Activated naive CD8-positive, alpha-beta T cell treated with anti-CD3 and anti-CD28 coated beads, Interleukin-2, amount 50 U/mL, for 24 hours (primary cell): Measurements from ENCODE around the gene SLC26A6.

Experiments
- ATAC-seq: fragments of 150-1000 bp; cut with Tn5 transposase; one replicate; pipeline ENCODE4 v1.10.0; 2021
- DNase-seq: peaks from one replicate; pipeline ENCODE4 v3.0.0; 2021
- H3K27ac Mint-ChIP-seq: one replicate; pipeline ENCODE4 v1.8.0; 2021; ENCODE audit warnings: mild to moderate bottlenecking, mixed read lengths
- H3K27me3 Mint-ChIP-seq: one replicate; pipeline ENCODE4 v1.8.0; 2021; ENCODE audit warnings: mixed read lengths
- H3K36me3 Mint-ChIP-seq: one replicate; pipeline ENCODE4 v1.8.0; 2021; ENCODE audit warnings: low read depth, mixed read lengths
- H3K4me1 Mint-ChIP-seq: one replicate; pipeline ENCODE4 v1.8.0; 2021; ENCODE audit warnings: mixed read lengths
- H3K4me3 Mint-ChIP-seq: one replicate; pipeline ENCODE4 v1.8.0; 2021; ENCODE audit warnings: mild to moderate bottlenecking, moderate library complexity, mixed read lengths
- H3K9me3 Mint-ChIP-seq: one replicate; pipeline ENCODE4 v1.8.0; 2021; ENCODE audit warnings: mixed read lengths

Gene SLC26A6

DNA sequence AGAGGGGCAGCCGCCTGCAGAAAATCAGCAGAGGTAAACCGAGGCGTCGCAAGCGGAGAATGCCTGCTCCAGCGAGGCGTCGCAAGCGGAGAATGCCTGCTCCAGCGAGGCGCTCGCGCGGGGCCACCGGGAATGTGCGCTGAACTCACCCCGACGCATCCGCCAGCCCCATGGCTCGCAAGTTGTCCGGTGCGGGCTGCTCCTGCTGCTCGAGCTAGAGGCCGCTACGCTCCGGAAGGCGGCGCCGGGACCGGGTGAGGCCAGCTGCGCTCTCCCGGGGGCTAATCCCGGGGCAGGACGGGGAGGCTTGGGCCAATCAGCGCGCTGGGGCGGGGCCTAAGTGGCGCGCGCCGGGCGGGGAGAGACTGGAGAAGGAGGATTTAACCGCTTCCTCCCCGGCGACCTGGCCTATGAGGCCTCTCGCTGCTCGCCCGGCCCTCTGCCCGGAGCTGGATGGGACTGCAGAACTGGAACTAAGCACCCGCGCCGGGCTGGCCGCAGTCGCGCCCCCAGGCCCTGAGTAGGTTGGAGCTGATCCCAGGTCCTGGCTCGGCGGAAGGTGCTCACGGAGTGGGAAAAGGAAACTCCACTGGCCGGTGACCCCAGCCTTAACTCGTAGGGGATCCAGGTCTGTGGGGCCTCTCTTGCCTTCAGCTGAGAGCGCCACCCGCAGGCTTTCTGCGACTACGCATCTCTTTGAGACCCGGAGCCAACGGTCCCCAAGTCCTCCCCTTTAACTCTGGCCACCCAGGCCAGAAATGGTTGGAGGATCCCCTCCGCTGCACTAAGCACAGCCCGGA, at the start of gene SLC26A6:
SLC26A6 (minus strand) TSS at position 240 of the 800 bp plus-strand sequence; CDS start at position 172, 68 bp downstream.
- Mint-ChIP-seq H3K36me3 (peaks cover 3% of the 10 kb centered on the region), H3K27me3 (no peaks in the 10 kb centered on the region), H3K9me3 (no peaks in the 10 kb centered on the region), H3K27ac (peak within 1 kb of the TSS; percentile 69), H3K4me1 (peaks cover 21% of the 10 kb centered on the region), H3K4me3 (peak within 1 kb of the TSS; percentile 84)
- peak; percentile 96 for DNase-seq
- peak; percentile 95 for ATAC-seq

DNA sequence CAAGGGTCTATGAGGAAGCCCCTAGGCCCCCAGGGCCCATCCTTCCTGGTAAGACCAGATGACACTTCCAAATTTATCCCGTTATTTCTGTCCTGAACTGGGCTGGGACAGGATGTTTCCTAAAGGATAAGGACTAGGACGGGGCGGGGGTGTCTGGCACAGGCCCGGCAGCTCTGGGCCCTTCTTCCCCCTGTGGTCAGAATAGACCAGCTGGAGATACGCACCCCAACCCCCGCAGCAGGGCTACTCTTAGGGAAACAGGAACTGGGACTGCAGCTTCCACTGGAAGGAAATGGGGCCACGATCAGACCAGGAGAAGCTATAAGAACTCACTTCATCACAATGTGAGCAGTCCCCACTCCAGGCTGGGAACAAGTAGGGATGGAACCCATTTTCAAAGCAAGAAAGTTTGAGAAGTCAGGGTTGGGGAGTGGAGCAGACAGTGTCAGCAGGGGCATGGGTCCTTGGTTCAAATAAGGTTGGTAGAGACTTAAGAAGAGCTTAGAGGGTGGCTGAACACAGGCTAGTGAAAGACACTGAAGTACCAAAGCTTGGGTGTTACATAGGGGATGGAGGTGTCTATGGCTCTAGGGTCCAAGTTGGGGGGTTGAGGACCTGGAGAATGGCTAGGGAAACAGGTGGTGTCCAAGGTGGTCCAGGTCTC, 49.4 kb upstream of the SLC26A6 start:
- no peak for DNase-seq
- H3K36me3 Mint-ChIP-seq = peaks cover 17% of the 10 kb centered on the region
- peak overlapping the region; percentile 78 for H3K27ac Mint-ChIP-seq
- no peaks in the 10 kb centered on the region for H3K9me3 Mint-ChIP-seq
- H3K4me3 Mint-ChIP-seq = peak overlapping the region; percentile 85
- peaks cover 19% of the 10 kb centered on the region for H3K4me1 Mint-ChIP-seq
- no peaks in the 10 kb centered on the region for H3K27me3 Mint-ChIP-seq
- ATAC-seq = no peak

DNA sequence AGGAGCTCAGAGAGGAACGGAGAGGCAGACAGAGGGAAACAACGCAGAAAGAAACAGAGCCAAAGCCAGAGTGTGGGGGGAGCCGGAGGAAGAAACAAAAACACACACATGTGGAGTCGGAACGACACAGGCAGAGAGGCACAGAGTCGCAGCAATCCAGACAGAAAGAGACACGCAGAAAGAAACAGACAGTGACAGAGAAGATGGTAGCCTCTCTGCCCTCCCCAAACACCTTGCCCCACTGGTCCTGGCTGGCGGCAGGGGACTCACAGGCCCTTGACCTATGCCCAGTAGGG, 48.7 kb upstream of the SLC26A6 start:
- Mint-ChIP-seq H3K4me1 (peaks cover 19% of the 10 kb centered on the region), H3K36me3 (peaks cover 17% of the 10 kb centered on the region), H3K27ac (no peak overlapping the region), H3K9me3 (no peaks in the 10 kb centered on the region), H3K27me3 (no peaks in the 10 kb centered on the region), H3K4me3 (peak overlapping the region; percentile 85)
- ATAC-seq = no peak
- DNase-seq = no peak

GRCh38 chr3:48682786-48683185, 47.5 kb upstream of the SLC26A6 start:
- Mint-ChIP-seq H3K27ac (no peak overlapping the region), H3K4me1 (peaks cover 19% of the 10 kb centered on the region), H3K9me3 (no peaks in the 10 kb centered on the region), H3K4me3 (no peak overlapping the region), H3K27me3 (no peaks in the 10 kb centered on the region), H3K36me3 (peaks cover 21% of the 10 kb centered on the region)
- DNase-seq = no peak
- no peak for ATAC-seq

- Mint-ChIP-seq H3K27me3 (no peaks in the 10 kb centered on the region), H3K9me3 (no peaks in the 10 kb centered on the region), H3K4me3 (no peak overlapping the region), H3K4me1 (peaks cover 19% of the 10 kb centered on the region), H3K27ac (no peak overlapping the region), H3K36me3 (peaks cover 23% of the 10 kb centered on the region)
- no peak for ATAC-seq
- DNase-seq = no peak
Measured at GRCh38 chr3:48681974-48682610, 46.8 kb upstream of the SLC26A6 start.

- no peaks in the 10 kb centered on the region for H3K9me3 Mint-ChIP-seq
- no peak overlapping the region for H3K4me3 Mint-ChIP-seq
- H3K27ac Mint-ChIP-seq = no peak overlapping the region
- H3K36me3 Mint-ChIP-seq = peaks cover 23% of the 10 kb centered on the region
- H3K27me3 Mint-ChIP-seq = no peaks in the 10 kb centered on the region
- H3K4me1 Mint-ChIP-seq = peaks cover 18% of the 10 kb centered on the region
- ATAC-seq = no peak
- no peak for DNase-seq
Measured at GRCh38 chr3:48681541-48681880, 46.2 kb upstream of the SLC26A6 start.

- H3K27me3 Mint-ChIP-seq = no peaks in the 10 kb centered on the region
- DNase-seq (no peak), ATAC-seq (no peak)
- H3K4me1 Mint-ChIP-seq = peaks cover 15% of the 10 kb centered on the region
- H3K27ac Mint-ChIP-seq = no peak overlapping the region
- H3K9me3 Mint-ChIP-seq = no peaks in the 10 kb centered on the region
- no peak overlapping the region for H3K4me3 Mint-ChIP-seq
- peaks cover 28% of the 10 kb centered on the region for H3K36me3 Mint-ChIP-seq
Measured at GRCh38 chr3:48680811-48681540, 45.7 kb upstream of the SLC26A6 start.

GRCh38 chr3:48679411-48680391, 44.4 kb upstream of the SLC26A6 start:
- Mint-ChIP-seq H3K36me3 (peaks cover 32% of the 10 kb centered on the region), H3K27me3 (no peaks in the 10 kb centered on the region), H3K4me3 (no peak overlapping the region), H3K9me3 (no peaks in the 10 kb centered on the region), H3K27ac (no peak overlapping the region), H3K4me1 (peaks cover 13% of the 10 kb centered on the region)
- no peak for DNase-seq
- no peak for ATAC-seq

GRCh38 chr3:48678566-48679380, 43.5 kb upstream of the SLC26A6 start:
- H3K4me3 Mint-ChIP-seq = no peak overlapping the region
- H3K9me3 Mint-ChIP-seq = no peaks in the 10 kb centered on the region
- H3K4me1 Mint-ChIP-seq = peaks cover 5% of the 10 kb centered on the region
- peaks cover 33% of the 10 kb centered on the region for H3K36me3 Mint-ChIP-seq
- no peaks in the 10 kb centered on the region for H3K27me3 Mint-ChIP-seq
- ATAC-seq (no peak), DNase-seq (no peak)
- no peak overlapping the region for H3K27ac Mint-ChIP-seq

- no peak for ATAC-seq
- Mint-ChIP-seq H3K36me3 (peaks cover 35% of the 10 kb centered on the region), H3K27me3 (no peaks in the 10 kb centered on the region), H3K4me3 (no peak overlapping the region), H3K4me1 (peaks cover 3% of the 10 kb centered on the region), H3K27ac (no peak overlapping the region), H3K9me3 (no peaks in the 10 kb centered on the region)
- no peak for DNase-seq
Measured at GRCh38 chr3:48678056-48678455, 42.8 kb upstream of the SLC26A6 start.

DNA sequence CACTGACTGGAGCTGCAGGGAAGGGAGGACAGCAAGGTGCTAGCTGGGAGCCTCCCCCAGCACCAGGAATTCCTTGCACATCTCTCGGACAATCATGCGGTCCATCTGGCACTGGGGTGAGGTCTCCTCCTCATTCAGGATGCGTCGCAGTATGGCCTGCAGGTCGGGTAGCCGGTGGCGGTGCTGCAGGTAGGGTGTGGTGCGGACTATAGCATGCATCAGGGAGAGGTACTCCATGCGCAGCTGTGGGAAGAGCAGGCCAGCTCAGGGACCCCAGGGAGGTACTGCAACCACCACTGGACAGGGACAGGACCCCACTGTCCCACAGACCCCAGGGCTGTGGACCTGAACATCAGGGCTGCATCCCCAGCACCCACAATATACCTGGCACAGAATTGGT, 39.2 kb upstream of the SLC26A6 start:
- DNase-seq (no peak), ATAC-seq (no peak)
- Mint-ChIP-seq H3K9me3 (no peaks in the 10 kb centered on the region), H3K4me1 (peaks cover 3% of the 10 kb centered on the region), H3K36me3 (peaks cover 29% of the 10 kb centered on the region), H3K4me3 (no peak overlapping the region), H3K27me3 (no peaks in the 10 kb centered on the region), H3K27ac (no peak overlapping the region)

DNA sequence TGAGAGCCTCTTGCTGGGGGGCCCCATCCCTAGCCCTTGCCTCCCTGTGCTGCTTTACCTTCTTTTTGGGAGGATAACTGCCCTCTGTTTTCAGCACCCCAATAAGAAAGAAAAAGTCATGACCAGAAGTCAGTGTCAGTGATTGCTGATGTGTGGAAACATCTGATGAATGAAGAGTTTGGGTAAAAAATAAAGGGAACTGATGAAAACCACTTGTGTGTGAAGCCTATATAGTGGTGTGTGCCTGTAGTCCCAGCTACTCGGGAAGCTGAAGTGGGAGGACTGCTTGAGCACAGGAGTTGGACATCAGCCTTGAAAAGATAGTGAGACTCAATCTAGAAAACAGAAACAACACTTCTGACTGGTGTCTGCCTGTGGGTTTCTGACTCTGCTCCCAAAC, 37.3 kb upstream of the SLC26A6 start:
- Mint-ChIP-seq H3K27me3 (no peaks in the 10 kb centered on the region), H3K9me3 (no peaks in the 10 kb centered on the region), H3K4me3 (no peak overlapping the region), H3K36me3 (peaks cover 27% of the 10 kb centered on the region), H3K27ac (no peak overlapping the region), H3K4me1 (peaks cover 3% of the 10 kb centered on the region)
- ATAC-seq = no peak
- no peak for DNase-seq

- peaks cover 22% of the 10 kb centered on the region for H3K27me3 Mint-ChIP-seq
Measured at GRCh38 chr3:48664929-48665328, 29.7 kb upstream of the SLC26A6 start.

More at GRCh38 chr3:48664929-48665328, 29.7 kb upstream of the SLC26A6 start:
- H3K4me1 Mint-ChIP-seq = peaks cover 18% of the 10 kb centered on the region
- ATAC-seq (no peak), DNase-seq (no peak)
- no peak overlapping the region for H3K27ac Mint-ChIP-seq
- peaks cover 9% of the 10 kb centered on the region for H3K36me3 Mint-ChIP-seq
- no peaks in the 10 kb centered on the region for H3K9me3 Mint-ChIP-seq
- H3K4me3 Mint-ChIP-seq = no peak overlapping the region
